HUES64 (cell line): ENCODE measurements around the gene COL6A2.
"Not testable (repeated sequence)": the region's sequence is repeated elsewhere in the genome, so short reads cannot be mapped to it uniquely, and the experiment has no call there.

ENCODE experiments used
- H3K27ac ChIP-seq: 2 replicates; pipeline ENCODE4 v1.7.0; 2013; ENCODE audit warnings: low read depth, low read length, inconsistent platforms
- H3K27me3 ChIP-seq: 2 replicates; pipeline ENCODE4 v1.6.1; 2013; ENCODE audit warnings: mild to moderate bottlenecking, low read length; ENCODE audit not compliant: insufficient read depth
- H3K36me3 ChIP-seq: 2 replicates; pipeline ENCODE4 v1.6.1; 2013; ENCODE audit warnings: mild to moderate bottlenecking, low read length; ENCODE audit not compliant: insufficient read depth
- H3K4me1 ChIP-seq: 2 replicates; pipeline ENCODE4 v1.6.1; 2013; ENCODE audit warnings: mild to moderate bottlenecking, low read length, moderate library complexity; ENCODE audit not compliant: insufficient read depth
- H3K4me3 ChIP-seq: 2 replicates; pipeline ENCODE4 v1.5.1; 2013; ENCODE audit warnings: mild to moderate bottlenecking, low read length, moderate library complexity
- H3K9ac ChIP-seq: 2 replicates; pipeline ENCODE4 v1.6.1; 2013; ENCODE audit warnings: mild to moderate bottlenecking, low read depth, low read length
- H3K9me3 ChIP-seq: 2 replicates; pipeline ENCODE4 v1.6.1; 2013; ENCODE audit warnings: low read depth, low read length; ENCODE audit not compliant: insufficient read depth
- WGBS: fragments of 150-250, 120-280 bp; methylation state at CpG from one replicate; pipeline ENCODE4 v1.1.7; 2013; ENCODE audit warnings: missing lambda C conversion rate; 5-methylcytosine and 5-hydroxymethylcytosine counted together

Gene COL6A2

DNA sequence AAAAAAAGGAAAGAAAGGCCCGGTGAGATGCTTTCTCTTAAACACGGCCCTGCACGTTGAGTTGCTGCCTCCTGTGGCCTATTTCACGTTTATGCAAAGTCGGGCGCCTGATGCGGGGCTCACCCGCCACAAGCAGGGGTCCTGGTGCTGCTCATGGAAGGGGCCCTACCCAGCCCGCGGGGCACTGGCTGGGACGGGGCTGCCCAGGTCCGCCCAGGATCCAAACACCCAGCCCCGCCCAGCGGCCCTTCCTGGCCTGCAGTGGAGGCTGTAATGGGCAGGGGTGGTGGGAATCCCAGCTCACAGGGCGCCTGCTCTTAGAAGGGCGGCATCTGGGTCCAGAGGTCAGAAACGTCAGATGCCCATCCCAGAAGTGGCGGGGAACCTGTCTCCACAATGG is 1.6 kb downstream of the COL6A2 start:
- H3K4me3 ChIP-seq = peak overlapping the region; percentile 40
- H3K4me1 ChIP-seq = no peaks in the 10 kb centered on the region
- 39% methylated on average over 18 of the region's 18 CpGs for WGBS
- peaks cover 17% of the 10 kb centered on the region; the same call in 1 of the 2 replicates for H3K9me3 ChIP-seq
- no peak overlapping the region for H3K27ac ChIP-seq
- no peak overlapping the region for H3K9ac ChIP-seq
- no peaks in the 10 kb centered on the region for H3K36me3 ChIP-seq
- H3K27me3 ChIP-seq = peaks cover 20% of the 10 kb centered on the region

DNA sequence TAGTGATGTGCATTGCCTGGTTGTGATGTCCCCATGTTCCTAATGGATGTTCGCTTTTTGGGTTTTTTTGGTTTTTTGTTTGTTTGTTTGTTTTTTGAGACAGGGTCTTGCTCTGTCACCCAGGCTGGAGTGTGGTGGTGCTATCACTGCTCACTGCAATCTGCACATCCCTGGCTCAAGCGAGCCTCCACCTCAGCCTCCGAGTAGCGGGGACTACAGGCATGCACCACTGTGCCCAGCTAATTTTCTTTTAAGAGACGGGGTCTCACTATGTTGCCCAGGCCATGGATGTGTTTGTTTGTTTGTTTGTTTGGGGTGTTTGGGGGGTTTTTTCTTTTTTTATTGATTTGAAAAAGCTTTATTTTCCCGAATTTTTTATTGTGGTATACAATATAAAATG is 2.1 kb downstream of the COL6A2 start:
- H3K36me3 ChIP-seq = no peaks in the 10 kb centered on the region
- 95% methylated on average over 5 of the region's 6 CpGs for WGBS
- peaks cover 20% of the 10 kb centered on the region for H3K27me3 ChIP-seq
- H3K9me3 ChIP-seq = peaks cover 22% of the 10 kb centered on the region; the same call in 1 of the 2 replicates
- H3K27ac ChIP-seq = no peak overlapping the region
- H3K4me3 ChIP-seq = peak overlapping the region; percentile 40
- H3K9ac ChIP-seq = no peak overlapping the region
- no peaks in the 10 kb centered on the region for H3K4me1 ChIP-seq

DNA sequence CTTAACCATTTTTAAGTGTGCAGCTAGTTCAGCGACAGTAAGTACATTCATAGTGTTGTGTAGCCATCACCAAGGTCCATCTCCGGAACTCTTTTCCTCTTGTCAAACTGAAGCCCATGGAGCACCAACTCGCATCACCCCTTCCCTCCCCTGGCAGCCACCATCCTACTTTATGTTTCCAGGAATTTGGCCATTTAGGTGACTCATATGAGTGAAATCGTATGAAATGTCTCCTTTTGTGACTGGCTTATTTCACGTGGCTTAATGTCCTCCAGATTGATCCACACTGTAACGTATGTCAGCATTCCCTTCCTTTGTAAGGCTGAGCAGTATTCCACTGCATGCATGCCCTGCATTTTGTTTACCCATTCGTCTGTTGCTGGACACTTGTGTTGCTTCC is 2.5 kb downstream of the COL6A2 start:
- Histone ChIP-seq H3K9ac (no peak overlapping the region), H3K27me3 (peaks cover 20% of the 10 kb centered on the region), H3K9me3 (peaks cover 23% of the 10 kb centered on the region), H3K4me3 (no peak overlapping the region; the same call in 1 of the 2 replicates), H3K4me1 (no peaks in the 10 kb centered on the region), H3K36me3 (no peaks in the 10 kb centered on the region), H3K27ac (no peak overlapping the region)
- 96% methylated on average over 7 of the region's 7 CpGs for WGBS

DNA sequence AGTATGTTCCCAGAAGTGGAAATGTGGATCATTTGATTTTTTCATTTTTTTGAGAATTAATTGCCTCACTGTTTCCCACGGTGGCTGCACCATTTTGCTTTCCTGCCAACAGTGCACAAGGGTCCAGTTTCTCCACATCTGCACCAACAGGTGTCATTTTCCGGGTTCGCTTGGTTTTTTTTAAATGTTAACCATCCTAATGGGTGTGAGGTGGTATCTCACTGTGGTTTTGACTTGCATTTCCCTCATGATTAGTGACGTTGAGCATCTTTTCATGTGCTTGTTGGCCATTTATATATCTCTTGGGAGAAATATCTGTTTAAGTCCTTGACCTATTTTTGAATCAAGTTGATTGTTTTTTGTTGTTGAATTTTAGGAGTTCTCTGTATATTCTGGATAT is 3.0 kb downstream of the COL6A2 start:
- no peaks in the 10 kb centered on the region for H3K4me1 ChIP-seq
- H3K9ac ChIP-seq = no peak overlapping the region
- H3K27ac ChIP-seq = no peak overlapping the region
- peaks cover 20% of the 10 kb centered on the region for H3K27me3 ChIP-seq
- 98% methylated on average over 4 of the region's 4 CpGs for WGBS
- H3K9me3 ChIP-seq = peaks cover 28% of the 10 kb centered on the region
- H3K36me3 ChIP-seq = no peaks in the 10 kb centered on the region
- no peak overlapping the region for H3K4me3 ChIP-seq

DNA sequence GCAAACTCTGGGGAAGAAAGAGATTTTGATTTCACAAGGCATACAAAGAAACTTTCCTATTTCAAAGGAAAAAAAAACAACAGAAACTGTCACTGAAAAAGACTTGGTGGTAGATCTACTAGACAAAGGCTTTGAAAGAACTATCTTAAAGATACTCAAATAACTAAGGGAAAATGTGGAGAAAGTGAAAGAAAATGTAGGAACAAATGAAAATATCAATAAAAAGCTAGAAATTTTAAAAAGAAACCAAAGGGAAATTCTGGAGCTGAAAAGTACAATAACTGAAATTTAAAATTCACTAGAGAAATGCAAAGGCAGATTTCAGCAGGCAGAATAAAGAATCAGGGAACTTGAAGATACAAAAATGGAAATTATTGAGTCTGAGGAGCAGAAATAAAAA is 6.2 kb downstream of the COL6A2 start:
- Histone ChIP-seq H3K4me3 (no peak overlapping the region), H3K4me1 (peaks cover 4% of the 10 kb centered on the region; the same call in 1 of the 2 replicates), H3K27ac (no peak overlapping the region), H3K27me3 (peaks cover 9% of the 10 kb centered on the region), H3K36me3 (no peaks in the 10 kb centered on the region), H3K9me3 (peaks cover 42% of the 10 kb centered on the region), H3K9ac (no peak overlapping the region)

DNA sequence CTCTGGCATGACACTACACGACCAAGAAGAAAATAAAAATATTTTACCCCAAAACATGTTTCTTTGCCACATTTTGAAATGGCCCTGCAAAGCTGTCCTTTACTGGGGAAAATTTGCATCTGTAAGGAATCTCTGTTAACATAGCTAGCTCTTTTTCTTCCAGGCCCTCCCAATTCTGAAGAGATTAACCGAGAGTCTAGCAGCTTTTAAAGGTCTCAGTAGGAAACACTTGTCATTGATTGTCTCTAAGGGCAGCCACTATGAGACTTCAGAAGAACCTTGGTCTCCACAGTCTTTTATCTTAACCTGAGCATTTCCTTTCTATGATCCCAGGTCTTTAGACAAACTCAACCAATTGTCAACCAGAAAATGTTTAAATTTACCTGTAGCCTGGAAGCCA is 9.5 kb downstream of the COL6A2 start:
- not testable (repeated sequence) for H3K36me3 ChIP-seq, H3K9ac ChIP-seq, H3K4me1 ChIP-seq, H3K4me3 ChIP-seq, H3K27me3 ChIP-seq
- H3K9me3 ChIP-seq = peaks cover 35% of the 10 kb centered on the region
- 4% methylated on average over 2 of the region's 2 CpGs for WGBS
- peak overlapping the region; percentile 51; the same call in 1 of the 2 replicates for H3K27ac ChIP-seq

DNA sequence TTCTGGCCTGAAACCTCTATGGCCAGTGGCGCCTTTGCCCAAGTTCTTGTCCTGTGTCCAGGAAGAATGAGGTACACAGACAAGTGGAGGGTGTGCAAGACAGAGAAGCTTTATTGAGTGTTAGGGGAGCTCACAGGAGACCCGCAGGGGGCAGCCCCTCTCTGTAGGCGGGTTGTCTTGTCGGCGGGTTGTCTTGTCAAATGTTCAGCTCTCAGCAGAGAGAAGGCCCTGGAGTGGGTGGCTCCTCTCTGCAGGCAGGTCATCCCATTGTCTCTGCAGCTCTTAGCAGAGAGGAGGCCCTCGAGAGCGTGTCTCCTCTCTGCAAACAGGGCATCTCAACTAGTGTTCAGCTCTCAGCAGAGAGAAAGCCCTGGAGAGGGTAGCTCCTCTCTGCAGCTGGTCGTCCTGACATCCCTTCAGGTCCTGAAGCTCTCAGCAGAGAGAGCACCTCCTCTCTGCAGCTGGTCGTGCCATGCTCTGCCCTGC is 11.0 kb downstream of the COL6A2 start:
- Histone ChIP-seq H3K27me3 (no peaks in the 10 kb centered on the region), H3K4me3 (no peak overlapping the region), H3K9me3 (peaks cover 31% of the 10 kb centered on the region), H3K4me1 (peaks cover 4% of the 10 kb centered on the region; the same call in 1 of the 2 replicates), H3K36me3 (peaks cover 17% of the 10 kb centered on the region), H3K27ac (no peak overlapping the region), H3K9ac (no peak overlapping the region)
- WGBS = 91% methylated on average over 9 of the region's 9 CpGs

DNA sequence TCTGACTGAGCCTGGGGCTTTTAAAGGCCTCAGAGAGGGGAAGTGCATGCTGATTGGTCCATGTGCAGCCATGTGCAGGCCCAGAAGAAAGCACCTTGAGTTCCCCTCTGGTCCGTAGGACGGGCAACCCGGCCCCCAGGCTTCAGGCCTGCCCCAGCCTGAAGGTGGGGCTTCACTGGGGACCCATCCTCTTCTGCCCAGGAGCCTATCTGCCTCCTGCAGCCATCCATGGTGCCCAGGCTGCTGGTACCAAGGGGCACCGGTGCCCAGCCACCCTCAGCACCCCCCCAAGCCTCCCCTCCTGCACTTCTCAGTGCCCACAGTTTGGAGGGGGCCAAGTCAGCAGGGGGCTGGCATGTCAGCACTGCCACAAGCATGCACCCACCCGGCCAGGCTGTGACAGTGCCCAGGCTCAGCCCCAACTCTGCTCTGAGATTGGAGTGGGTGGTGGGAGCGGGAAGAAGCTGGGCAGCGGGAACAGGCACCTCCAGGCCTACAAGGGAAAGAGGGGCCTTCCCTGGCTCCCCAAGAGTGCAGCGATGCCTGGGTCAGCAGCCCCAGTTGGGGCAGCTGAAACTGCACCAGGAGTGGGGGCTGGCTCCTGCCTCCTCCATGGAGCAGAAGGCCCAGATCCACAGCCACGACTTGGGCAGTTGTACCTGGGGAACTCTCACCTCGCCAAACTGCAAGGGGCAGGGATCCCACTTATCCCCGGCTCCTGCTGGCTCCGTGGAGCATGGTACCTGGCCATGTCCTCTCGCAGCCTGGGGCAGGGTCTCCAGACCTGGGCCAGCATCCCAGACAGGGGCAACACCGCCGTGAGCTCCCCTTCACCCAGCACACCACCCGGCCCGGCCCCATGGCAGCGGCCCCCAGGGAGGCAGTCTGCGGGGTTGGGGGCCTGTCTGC is 11.7 kb downstream of the COL6A2 start:
- H3K27ac ChIP-seq = no peak overlapping the region
- WGBS = 94% methylated on average over 19 of the region's 19 CpGs
- peaks cover 27% of the 10 kb centered on the region for H3K9me3 ChIP-seq
- peaks cover 4% of the 10 kb centered on the region; the same call in 1 of the 2 replicates for H3K4me1 ChIP-seq
- no peaks in the 10 kb centered on the region for H3K27me3 ChIP-seq
- H3K9ac ChIP-seq = no peak overlapping the region
- no peak overlapping the region for H3K4me3 ChIP-seq
- H3K36me3 ChIP-seq = peaks cover 21% of the 10 kb centered on the region

DNA sequence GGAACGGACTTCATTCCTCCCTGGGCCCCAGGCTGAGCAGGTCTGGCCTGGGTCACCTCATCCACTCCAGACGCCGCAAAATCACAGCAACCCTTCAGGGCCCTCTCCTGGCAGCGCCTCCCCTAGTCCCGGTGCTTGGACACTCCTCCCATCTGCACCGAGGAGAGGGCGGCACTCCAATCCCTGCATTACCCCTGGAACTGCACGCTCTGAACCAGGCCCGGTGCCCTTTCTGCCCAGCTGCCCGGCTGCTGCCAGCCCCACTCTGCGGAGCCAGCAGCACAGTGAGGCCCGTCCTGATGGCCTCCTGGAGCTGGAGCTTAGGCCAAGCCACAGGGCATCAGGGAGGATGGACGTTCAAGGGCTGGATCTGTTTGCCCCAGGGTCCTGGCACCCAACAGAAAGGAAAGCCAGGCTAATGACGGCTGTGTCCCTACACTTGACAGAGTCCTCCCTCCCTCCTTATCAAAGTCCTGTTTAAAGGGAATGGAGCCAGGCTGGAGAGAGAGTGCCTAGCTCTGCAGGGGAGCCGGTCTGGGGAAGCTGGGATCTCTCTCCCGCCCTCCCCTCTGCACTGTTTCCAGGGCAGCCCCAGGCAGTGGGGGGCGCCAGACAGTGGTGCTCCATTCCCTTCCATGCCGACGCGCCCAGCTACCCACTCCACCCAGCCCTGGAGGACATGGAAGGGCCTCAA is 12.7 kb downstream of the COL6A2 start:
- Histone ChIP-seq H3K4me3 (no peak overlapping the region), H3K36me3 (peaks cover 31% of the 10 kb centered on the region), H3K9me3 (peaks cover 24% of the 10 kb centered on the region), H3K9ac (no peak overlapping the region), H3K4me1 (peaks cover 4% of the 10 kb centered on the region; the same call in 1 of the 2 replicates), H3K27me3 (no peaks in the 10 kb centered on the region), H3K27ac (no peak overlapping the region)
- WGBS = 91% methylated on average over 20 of the region's 20 CpGs

DNA sequence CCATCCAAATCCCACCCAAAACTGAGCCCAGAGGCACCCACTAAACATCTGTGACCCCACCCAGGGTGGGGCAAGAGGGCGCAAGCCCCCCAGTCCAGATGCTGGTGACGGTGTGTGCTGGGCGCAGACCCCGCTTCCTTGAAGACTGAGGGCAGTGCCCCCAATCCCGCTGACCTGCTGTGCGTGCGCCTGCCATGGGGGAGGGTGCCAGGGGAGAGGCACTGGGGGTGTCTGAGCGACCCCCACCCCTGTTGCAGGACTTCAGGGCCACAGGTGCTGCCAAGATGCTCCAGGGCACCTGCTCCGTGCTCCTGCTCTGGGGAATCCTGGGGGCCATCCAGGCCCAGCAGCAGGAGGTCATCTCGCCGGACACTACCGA is 13.3 kb downstream of the COL6A2 start:
- Histone ChIP-seq H3K36me3 (peaks cover 35% of the 10 kb centered on the region), H3K27ac (no peak overlapping the region), H3K4me1 (peaks cover 4% of the 10 kb centered on the region; the same call in 1 of the 2 replicates), H3K4me3 (no peak overlapping the region), H3K9ac (no peak overlapping the region), H3K9me3 (peaks cover 22% of the 10 kb centered on the region), H3K27me3 (no peaks in the 10 kb centered on the region)
- 97% methylated on average over 12 of the region's 12 CpGs for WGBS
